ENCODE measurements around the gene ATP8B1.

ATP8B1 gene

DNA sequence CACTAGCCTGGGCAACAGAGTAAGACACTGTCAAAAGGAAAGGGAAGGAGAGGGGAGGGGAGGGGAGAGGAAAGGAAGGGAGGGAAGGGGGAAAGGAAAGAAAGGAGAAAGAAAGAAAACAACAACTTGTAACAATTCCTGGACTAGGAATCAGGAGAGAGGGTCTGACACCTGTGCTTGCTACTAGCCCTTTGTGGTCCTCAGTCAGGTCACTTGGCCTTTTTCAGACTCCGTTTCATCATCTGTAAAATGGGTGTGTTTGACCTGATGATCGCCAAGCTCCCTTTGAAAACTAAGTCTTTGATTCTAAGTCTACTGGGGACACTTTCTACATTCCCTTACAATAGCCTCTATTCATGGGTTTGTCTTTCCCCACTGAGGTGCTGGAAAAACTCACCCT is 11.4 kb upstream of the ATP8B1 start:
- in situ Hi-C loops (cut with HindIII; ENCODE audit: low pct_ligation_motif_present, low sequenced_read_pairs), result no loop called here
- no peak for TF ChIP-seq CTCF (IDR thresholded peaks at IDR 0.05; ENCODE audit: low read depth, low read length, missing control alignments)
- no peak overlapping the region for H3K27ac ChIP-seq
- H3K4me3 ChIP-seq (ENCODE audit: low read depth, low read length), result no peak overlapping the region
- DNase-seq, result no peak
- H3K36me3 ChIP-seq (replicated peaks), result no peaks in the 10 kb centered on the region
- H3K27me3 ChIP-seq (replicated peaks), result no peaks in the 10 kb centered on the region

DNA sequence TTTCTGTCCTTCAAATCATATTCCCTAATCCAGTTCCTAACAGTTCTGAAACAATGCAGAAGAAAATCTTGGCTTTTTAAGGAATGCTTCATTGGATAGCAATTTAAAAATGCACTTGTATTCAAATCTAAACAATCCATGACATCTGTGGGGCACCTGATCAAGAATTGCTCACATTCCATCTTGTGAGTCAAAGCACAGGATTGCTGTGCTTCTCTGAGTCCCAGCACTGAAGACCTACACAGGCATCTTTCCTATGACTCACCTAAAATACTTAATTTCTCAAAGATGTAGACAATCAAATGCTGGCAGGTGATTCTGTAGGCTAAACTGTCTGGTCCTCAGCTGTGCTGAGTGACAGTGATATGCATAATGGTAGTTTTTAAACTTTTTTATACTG is 10.1 kb upstream of the ATP8B1 start:
- TF ChIP-seq CTCF (IDR thresholded peaks at IDR 0.05; ENCODE audit: low read depth, low read length, missing control alignments), result no peak
- in situ Hi-C loops (cut with HindIII; ENCODE audit: low pct_ligation_motif_present, low sequenced_read_pairs), result no loop called here
- Histone ChIP-seq H3K27me3 (replicated peaks) (no peaks in the 10 kb centered on the region), H3K27ac (peak overlapping the region; percentile 72), H3K4me3 (ENCODE audit: low read depth, low read length) (no peak overlapping the region), H3K36me3 (replicated peaks) (no peaks in the 10 kb centered on the region)
- DNase-seq, result peak; percentile 94

GRCh38 chr18:57812126-57812477 is 9.0 kb upstream of the ATP8B1 start:
- Histone ChIP-seq H3K27me3 (replicated peaks) (no peaks in the 10 kb centered on the region), H3K36me3 (replicated peaks) (no peaks in the 10 kb centered on the region), H3K27ac (no peak overlapping the region), H3K4me3 (ENCODE audit: low read depth, low read length) (no peak overlapping the region)
- no peak for DNase-seq
- TF ChIP-seq CTCF (IDR thresholded peaks at IDR 0.05; ENCODE audit: low read depth, low read length, missing control alignments), result no peak
- in situ Hi-C loops (cut with HindIII; ENCODE audit: low pct_ligation_motif_present, low sequenced_read_pairs), result no loop called here

- H3K27me3 ChIP-seq (replicated peaks), result no peaks in the 10 kb centered on the region
- H3K4me3 ChIP-seq (ENCODE audit: low read depth, low read length), result no peak overlapping the region
- DNase-seq, result no peak
- H3K27ac ChIP-seq, result peak overlapping the region; percentile 5
- in situ Hi-C loops (cut with HindIII; ENCODE audit: low pct_ligation_motif_present, low sequenced_read_pairs), result no loop called here
- no peak for TF ChIP-seq CTCF (IDR thresholded peaks at IDR 0.05; ENCODE audit: low read depth, low read length, missing control alignments)
- no peaks in the 10 kb centered on the region for H3K36me3 ChIP-seq (replicated peaks)
Observed at GRCh38 chr18:57811477-57812125, 8.5 kb upstream of the ATP8B1 start.

GRCh38 chr18:57809190-57809589 is 6.1 kb upstream of the ATP8B1 start:
- DNase-seq, result no peak
- no peak for TF ChIP-seq CTCF (IDR thresholded peaks at IDR 0.05; ENCODE audit: low read depth, low read length, missing control alignments)

More at GRCh38 chr18:57809190-57809589, 6.1 kb upstream of the ATP8B1 start:
- H3K27ac ChIP-seq, result peak overlapping the region; percentile 3
- no peak overlapping the region for H3K4me3 ChIP-seq (ENCODE audit: low read depth, low read length)
- in situ Hi-C loops (cut with HindIII; ENCODE audit: low pct_ligation_motif_present, low sequenced_read_pairs), result no loop called here
- H3K36me3 ChIP-seq (replicated peaks), result no peaks in the 10 kb centered on the region
- no peaks in the 10 kb centered on the region for H3K27me3 ChIP-seq (replicated peaks)

All from brain microvascular endothelial cell (primary cell).